ENCODE measurements around the gene C16orf90.

DNA sequence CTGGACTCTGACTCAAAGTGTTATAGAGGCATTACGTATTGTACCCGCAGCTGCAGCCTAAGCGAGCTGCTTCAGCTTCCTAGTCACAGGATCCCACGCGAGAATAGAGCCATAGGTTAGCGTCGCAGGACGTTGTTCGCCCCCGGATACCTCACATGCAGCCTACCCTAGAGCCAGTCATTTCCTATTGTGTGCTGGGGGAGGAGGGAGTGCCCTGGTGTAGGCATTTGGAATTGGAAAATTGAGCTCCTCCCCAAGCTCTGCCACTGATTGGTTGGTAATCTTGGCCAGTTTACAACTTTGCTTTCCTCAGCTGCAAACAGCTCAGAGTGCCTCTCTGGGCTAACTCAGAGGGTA, 51.3 kb downstream of the C16orf90 start:
- TF ChIP-seq, protein P1, sequence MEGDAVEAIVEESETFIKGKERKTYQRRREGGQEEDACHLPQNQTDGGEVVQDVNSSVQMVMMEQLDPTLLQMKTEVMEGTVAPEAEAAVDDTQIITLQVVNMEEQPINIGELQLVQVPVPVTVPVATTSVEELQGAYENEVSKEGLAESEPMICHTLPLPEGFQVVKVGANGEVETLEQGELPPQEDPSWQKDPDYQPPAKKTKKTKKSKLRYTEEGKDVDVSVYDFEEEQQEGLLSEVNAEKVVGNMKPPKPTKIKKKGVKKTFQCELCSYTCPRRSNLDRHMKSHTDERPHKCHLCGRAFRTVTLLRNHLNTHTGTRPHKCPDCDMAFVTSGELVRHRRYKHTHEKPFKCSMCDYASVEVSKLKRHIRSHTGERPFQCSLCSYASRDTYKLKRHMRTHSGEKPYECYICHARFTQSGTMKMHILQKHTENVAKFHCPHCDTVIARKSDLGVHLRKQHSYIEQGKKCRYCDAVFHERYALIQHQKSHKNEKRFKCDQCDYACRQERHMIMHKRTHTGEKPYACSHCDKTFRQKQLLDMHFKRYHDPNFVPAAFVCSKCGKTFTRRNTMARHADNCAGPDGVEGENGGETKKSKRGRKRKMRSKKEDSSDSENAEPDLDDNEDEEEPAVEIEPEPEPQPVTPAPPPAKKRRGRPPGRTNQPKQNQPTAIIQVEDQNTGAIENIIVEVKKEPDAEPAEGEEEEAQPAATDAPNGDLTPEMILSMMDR (conservative IDR thresholded peaks at IDR 0.05; ENCODE audit: low read length), result no peak
- no peak for TF ChIP-seq EZH2phosphoT487 (IDR thresholded peaks at IDR 0.05; ENCODE audit: borderline replicate concordance, low read depth, low read length)

Measured in OCI-LY7 (cell line).